IPS-18a (cell line): ENCODE data around the gene CES2.
A peak's percentile ranks its signal among the peaks of the same experiment; 100 is the strongest.

Experiments used
- H3K27ac ChIP-seq: one replicate; pipeline ENCODE4 v1.5.1; 2013; ENCODE audit warnings: low read length
- H3K27me3 ChIP-seq: one replicate; pipeline ENCODE4 v1.6.1; 2013; ENCODE audit warnings: mild to moderate bottlenecking, low read length; ENCODE audit not compliant: control insufficient read depth, insufficient read depth
- H3K36me3 ChIP-seq: one replicate; pipeline ENCODE4 v1.6.1; 2013; ENCODE audit warnings: low read depth, low read length; ENCODE audit not compliant: control insufficient read depth
- H3K4me1 ChIP-seq: one replicate; pipeline ENCODE4 v1.6.1; 2013; ENCODE audit warnings: low read depth, low read length; ENCODE audit not compliant: control insufficient read depth
- H3K4me3 ChIP-seq: one replicate; pipeline ENCODE4 v1.5.1; 2013; ENCODE audit warnings: low read length
- H3K9ac ChIP-seq: one replicate; pipeline ENCODE4 v1.6.1; 2013; ENCODE audit warnings: mild to moderate bottlenecking, low read length, moderate library complexity
- H3K9me3 ChIP-seq: one replicate; pipeline ENCODE4 v1.6.1; 2013; ENCODE audit warnings: low read depth, low read length; ENCODE audit not compliant: control insufficient read depth

The CES2 gene

GRCh38 chr16:66923247-66923731 is 12.0 kb upstream of the CES2 start:
- peaks cover 4% of the 10 kb centered on the region for H3K4me1 ChIP-seq
- H3K27me3 ChIP-seq, result peaks cover 47% of the 10 kb centered on the region
- H3K9me3 ChIP-seq, result no peaks in the 10 kb centered on the region
- no peak overlapping the region for H3K9ac ChIP-seq
- no peak overlapping the region for H3K4me3 ChIP-seq
- H3K27ac ChIP-seq, result no peak overlapping the region
- H3K36me3 ChIP-seq, result no peaks in the 10 kb centered on the region

GRCh38 chr16:66923866-66924265 is 11.4 kb upstream of the CES2 start:
- H3K9ac ChIP-seq, result no peak overlapping the region
- peaks cover 47% of the 10 kb centered on the region for H3K27me3 ChIP-seq
- H3K9me3 ChIP-seq, result no peaks in the 10 kb centered on the region
- H3K36me3 ChIP-seq, result no peaks in the 10 kb centered on the region
- no peak overlapping the region for H3K27ac ChIP-seq
- H3K4me1 ChIP-seq, result peaks cover 4% of the 10 kb centered on the region
- no peak overlapping the region for H3K4me3 ChIP-seq

GRCh38 chr16:66924527-66925321 is 10.6 kb upstream of the CES2 start:
- Histone ChIP-seq H3K4me1 (peaks cover 4% of the 10 kb centered on the region), H3K27ac (no peak overlapping the region), H3K9ac (no peak overlapping the region), H3K27me3 (peaks cover 47% of the 10 kb centered on the region), H3K9me3 (no peaks in the 10 kb centered on the region), H3K36me3 (no peaks in the 10 kb centered on the region), H3K4me3 (peak overlapping the region; percentile 45)

GRCh38 chr16:66925322-66925840 is 9.9 kb upstream of the CES2 start, which contains the start of gene RRAD:
Gene RRAD (minus strand): TSS chr16:66925535. CDS start chr16:66925179, 356 bp downstream.
- Histone ChIP-seq H3K9ac (no peak within 1 kb of the TSS), H3K4me1 (peaks cover 4% of the 10 kb centered on the region), H3K27me3 (peaks cover 47% of the 10 kb centered on the region), H3K4me3 (peak within 1 kb of the TSS; percentile 45), H3K27ac (no peak within 1 kb of the TSS), H3K9me3 (no peaks in the 10 kb centered on the region), H3K36me3 (no peaks in the 10 kb centered on the region)

- Histone ChIP-seq H3K9me3 (no peaks in the 10 kb centered on the region), H3K27ac (no peak overlapping the region), H3K4me1 (peaks cover 4% of the 10 kb centered on the region), H3K9ac (no peak overlapping the region), H3K27me3 (peaks cover 47% of the 10 kb centered on the region), H3K4me3 (no peak overlapping the region), H3K36me3 (no peaks in the 10 kb centered on the region)
Observed at GRCh38 chr16:66926171-66926947, 9.0 kb upstream of the CES2 start.

GRCh38 chr16:66926961-66927436 is 8.3 kb upstream of the CES2 start:
- Histone ChIP-seq H3K27ac (no peak overlapping the region), H3K9me3 (no peaks in the 10 kb centered on the region), H3K36me3 (no peaks in the 10 kb centered on the region), H3K9ac (no peak overlapping the region), H3K4me1 (peaks cover 4% of the 10 kb centered on the region), H3K4me3 (no peak overlapping the region), H3K27me3 (peaks cover 47% of the 10 kb centered on the region)

GRCh38 chr16:66927918-66928649 is 7.2 kb upstream of the CES2 start:
- H3K9me3 ChIP-seq, result no peaks in the 10 kb centered on the region
- no peak overlapping the region for H3K4me3 ChIP-seq
- H3K9ac ChIP-seq, result no peak overlapping the region
- peaks cover 4% of the 10 kb centered on the region for H3K4me1 ChIP-seq
- H3K36me3 ChIP-seq, result no peaks in the 10 kb centered on the region
- H3K27ac ChIP-seq, result no peak overlapping the region
- H3K27me3 ChIP-seq, result peaks cover 45% of the 10 kb centered on the region

- H3K36me3 ChIP-seq, result no peaks in the 10 kb centered on the region
- H3K27ac ChIP-seq, result no peak overlapping the region
- H3K9me3 ChIP-seq, result no peaks in the 10 kb centered on the region
- no peak overlapping the region for H3K9ac ChIP-seq
- no peak overlapping the region for H3K4me3 ChIP-seq
- H3K27me3 ChIP-seq, result peaks cover 38% of the 10 kb centered on the region
- peaks cover 7% of the 10 kb centered on the region for H3K4me1 ChIP-seq
Observed at GRCh38 chr16:66928702-66929388, 6.5 kb upstream of the CES2 start.

- Histone ChIP-seq H3K4me1 (peaks cover 7% of the 10 kb centered on the region), H3K27ac (no peak overlapping the region), H3K36me3 (no peaks in the 10 kb centered on the region), H3K27me3 (peaks cover 24% of the 10 kb centered on the region), H3K4me3 (no peak overlapping the region), H3K9ac (no peak overlapping the region), H3K9me3 (no peaks in the 10 kb centered on the region)
Observed at GRCh38 chr16:66930189-66930588, 5.1 kb upstream of the CES2 start.

- Histone ChIP-seq H3K36me3 (no peaks in the 10 kb centered on the region), H3K9me3 (no peaks in the 10 kb centered on the region), H3K27ac (no peak overlapping the region), H3K27me3 (peaks cover 10% of the 10 kb centered on the region), H3K4me1 (peaks cover 7% of the 10 kb centered on the region), H3K4me3 (no peak overlapping the region), H3K9ac (no peak overlapping the region)
Observed at GRCh38 chr16:66931665-66932064, 3.7 kb upstream of the CES2 start.
